T-helper 17 cell (primary cell): ENCODE data around the gene DAGLA. TPM values are rescaled to one million over a fixed set of nuclear protein-coding genes. Genes with fewer than 3 reads are reported as not detected.
A peak's percentile ranks its signal among the peaks of the same experiment; 100 is the strongest.

Experiments used
- ATAC-seq: fragments of 150-1000 bp; cut with Tn5 transposase; 2 replicates; pipeline ENCODE4 v1.10.0; 2021; ENCODE audit warnings: mild to moderate bottlenecking, moderate library complexity
- DNase-seq, 3 donors: peaks; one replicate each; pipeline versions ENCODE4 v3.0.0 to v3.0.0-alpha.2; 2020 to 2021
- H3K9me3 ChIP-seq: one replicate; pipeline ENCODE4 v1.7.0; 2013; ENCODE audit warnings: low read length, mild to moderate bottlenecking; ENCODE audit not compliant: control insufficient read depth, poor library complexity, severe bottlenecking
- H3K27ac Mint-ChIP-seq: one replicate; pipeline ENCODE4 v1.8.0; 2022; ENCODE audit warnings: mild to moderate bottlenecking, moderate library complexity, mixed read lengths
- H3K27me3 Mint-ChIP-seq: one replicate; pipeline ENCODE4 v1.8.0; 2022; ENCODE audit warnings: mixed read lengths
- H3K36me3 Mint-ChIP-seq: one replicate; pipeline ENCODE4 v1.8.0; 2022; ENCODE audit warnings: low read depth, mixed read lengths
- H3K4me1 Mint-ChIP-seq: one replicate; pipeline ENCODE4 v1.8.0; 2022; ENCODE audit warnings: mild to moderate bottlenecking, mixed read lengths
- H3K4me3 Mint-ChIP-seq: one replicate; pipeline ENCODE4 v1.8.0; 2022; ENCODE audit warnings: mild to moderate bottlenecking, moderate library complexity, mixed read lengths
- total RNA-seq, 4 donors: library from RNA in 2 of 4; stranded (reverse) in 2 of 4; gene quantifications; one replicate each; pipeline ENCODE4 v1.2.3 and lab custom pipeline; 2022 to 2026

DAGLA gene
- total RNA-seq, 2 donors from 2014 or later: 1.3 to 2.1 TPM

- no peaks in the 10 kb centered on the region for H3K9me3 ChIP-seq
- no peak for ATAC-seq
- Mint-ChIP-seq H3K4me3 (no peak overlapping the region), H3K36me3 (no peaks in the 10 kb centered on the region), H3K27ac (no peak overlapping the region), H3K4me1 (peaks cover 8% of the 10 kb centered on the region), H3K27me3 (no peaks in the 10 kb centered on the region)
- DNase-seq: no peak
Observed at GRCh38 chr11:61778920-61779650, 98.9 kb downstream of the DAGLA start.

GRCh38 chr11:61779666-61780525 lies 99.7 kb downstream of the DAGLA start:
- Mint-ChIP-seq H3K4me3 (no peak overlapping the region), H3K27ac (no peak overlapping the region), H3K4me1 (peaks cover 6% of the 10 kb centered on the region), H3K36me3 (peaks cover 3% of the 10 kb centered on the region), H3K27me3 (no peaks in the 10 kb centered on the region)
- ATAC-seq: no peak
- H3K9me3 ChIP-seq: no peaks in the 10 kb centered on the region
- DNase-seq: no peak

- no peak overlapping the region for H3K27ac Mint-ChIP-seq
- no peaks in the 10 kb centered on the region for H3K27me3 Mint-ChIP-seq
- H3K4me3 Mint-ChIP-seq: no peak overlapping the region
Observed at GRCh38 chr11:61780581-61781162, 100.5 kb downstream of the DAGLA start.

GRCh38 chr11:61781585-61781984 lies 101.4 kb downstream of the DAGLA start:
- H3K9me3 ChIP-seq: no peaks in the 10 kb centered on the region
- DNase-seq (no peak), ATAC-seq (no peak)
- Mint-ChIP-seq H3K4me1 (peaks cover 6% of the 10 kb centered on the region), H3K4me3 (no peak overlapping the region), H3K36me3 (peaks cover 3% of the 10 kb centered on the region), H3K27ac (no peak overlapping the region), H3K27me3 (no peaks in the 10 kb centered on the region)

More at GRCh38 chr11:61780581-61781162, 100.5 kb downstream of the DAGLA start:
- peaks cover 3% of the 10 kb centered on the region for H3K36me3 Mint-ChIP-seq
- ATAC-seq: no peak
- no peaks in the 10 kb centered on the region for H3K9me3 ChIP-seq
- H3K4me1 Mint-ChIP-seq: peaks cover 6% of the 10 kb centered on the region
- no peak for DNase-seq

- H3K4me1 Mint-ChIP-seq: peaks cover 6% of the 10 kb centered on the region
- ATAC-seq: no peak
- H3K4me3 Mint-ChIP-seq: no peak overlapping the region
- peaks cover 3% of the 10 kb centered on the region for H3K36me3 Mint-ChIP-seq
- no peak overlapping the region for H3K27ac Mint-ChIP-seq
- no peaks in the 10 kb centered on the region for H3K27me3 Mint-ChIP-seq
- no peak for DNase-seq
- H3K9me3 ChIP-seq: no peaks in the 10 kb centered on the region
Observed at GRCh38 chr11:61782299-61782698, 102.1 kb downstream of the DAGLA start.

GRCh38 chr11:61782841-61783240 lies 102.7 kb downstream of the DAGLA start:
- peaks cover 5% of the 10 kb centered on the region for H3K4me1 Mint-ChIP-seq

GRCh38 chr11:61783717-61784505 lies 103.7 kb downstream of the DAGLA start:
- H3K9me3 ChIP-seq: no peaks in the 10 kb centered on the region
- H3K36me3 Mint-ChIP-seq: peaks cover 5% of the 10 kb centered on the region
- H3K27ac Mint-ChIP-seq: peak overlapping the region; percentile 37
- no peaks in the 10 kb centered on the region for H3K27me3 Mint-ChIP-seq
- ATAC-seq: no peak
- peak overlapping the region; percentile 31 for H3K4me3 Mint-ChIP-seq
- peaks cover 2% of the 10 kb centered on the region for H3K4me1 Mint-ChIP-seq
- no peak for DNase-seq

More at GRCh38 chr11:61782841-61783240, 102.7 kb downstream of the DAGLA start:
- DNase-seq (no peak), ATAC-seq (no peak)
- Mint-ChIP-seq H3K4me3 (no peak overlapping the region), H3K27ac (no peak overlapping the region), H3K27me3 (no peaks in the 10 kb centered on the region), H3K36me3 (peaks cover 3% of the 10 kb centered on the region)
- no peaks in the 10 kb centered on the region for H3K9me3 ChIP-seq

GRCh38 chr11:61784506-61784805 lies 104.3 kb downstream of the DAGLA start:
- DNase-seq: no peak
- no peaks in the 10 kb centered on the region for H3K9me3 ChIP-seq
- no peaks in the 10 kb centered on the region for H3K27me3 Mint-ChIP-seq
- peak overlapping the region; percentile 31 for H3K4me3 Mint-ChIP-seq
- H3K27ac Mint-ChIP-seq: peak overlapping the region; percentile 37
- peaks cover 2% of the 10 kb centered on the region for H3K4me1 Mint-ChIP-seq
- peaks cover 5% of the 10 kb centered on the region for H3K36me3 Mint-ChIP-seq
- ATAC-seq: no peak

- H3K27ac Mint-ChIP-seq: no peak overlapping the region
- H3K36me3 Mint-ChIP-seq: peaks cover 5% of the 10 kb centered on the region
- DNase-seq (no peak), ATAC-seq (no peak)
- H3K4me3 Mint-ChIP-seq: no peak overlapping the region
- H3K4me1 Mint-ChIP-seq: peaks cover 6% of the 10 kb centered on the region
- H3K27me3 Mint-ChIP-seq: no peaks in the 10 kb centered on the region
- no peaks in the 10 kb centered on the region for H3K9me3 ChIP-seq
Observed at GRCh38 chr11:61785837-61786402, 105.7 kb downstream of the DAGLA start.

- ATAC-seq (no peak), DNase-seq (no peak)
- Mint-ChIP-seq H3K4me1 (peaks cover 15% of the 10 kb centered on the region), H3K27me3 (no peaks in the 10 kb centered on the region), H3K4me3 (no peak overlapping the region), H3K27ac (peak overlapping the region; percentile 27), H3K36me3 (peaks cover 5% of the 10 kb centered on the region)
- no peaks in the 10 kb centered on the region for H3K9me3 ChIP-seq
Observed at GRCh38 chr11:61787928-61788491, 107.8 kb downstream of the DAGLA start.

- ATAC-seq: peak; percentile 31
- Mint-ChIP-seq H3K4me3 (peak overlapping the region; percentile 96), H3K27ac (peak overlapping the region; percentile 99), H3K36me3 (peaks cover 3% of the 10 kb centered on the region), H3K27me3 (no peaks in the 10 kb centered on the region), H3K4me1 (peaks cover 15% of the 10 kb centered on the region)
- no peaks in the 10 kb centered on the region for H3K9me3 ChIP-seq
- DNase-seq: no peak
Observed at GRCh38 chr11:61791737-61792309, 111.6 kb downstream of the DAGLA start.
